ENCODE measurements around the gene YWHAB.
"Not testable (repeated sequence)": the region's sequence is repeated elsewhere in the genome, so short reads cannot be mapped to it uniquely, and the experiment has no call there.

YWHAB gene

GRCh38 chr20:44885392-44886265 is at the start of gene YWHAB:
TSS of gene YWHAB (plus strand) at chr20:44885705. CDS start at chr20:44901534, 15,829 bp downstream.
- peak; percentile 98 for DNase-seq (ENCODE audit: low spot score)

- no peak for DNase-seq (ENCODE audit: low spot score)
Observed at GRCh38 chr20:44836601-44837120, 48.8 kb upstream of the YWHAB start.

- no peak for DNase-seq (ENCODE audit: low spot score)
Observed at GRCh38 chr20:44837946-44838345, 47.6 kb upstream of the YWHAB start.

- DNase-seq (ENCODE audit: low spot score), result no peak
Observed at GRCh38 chr20:44838521-44838920, 47.0 kb upstream of the YWHAB start.

DNA sequence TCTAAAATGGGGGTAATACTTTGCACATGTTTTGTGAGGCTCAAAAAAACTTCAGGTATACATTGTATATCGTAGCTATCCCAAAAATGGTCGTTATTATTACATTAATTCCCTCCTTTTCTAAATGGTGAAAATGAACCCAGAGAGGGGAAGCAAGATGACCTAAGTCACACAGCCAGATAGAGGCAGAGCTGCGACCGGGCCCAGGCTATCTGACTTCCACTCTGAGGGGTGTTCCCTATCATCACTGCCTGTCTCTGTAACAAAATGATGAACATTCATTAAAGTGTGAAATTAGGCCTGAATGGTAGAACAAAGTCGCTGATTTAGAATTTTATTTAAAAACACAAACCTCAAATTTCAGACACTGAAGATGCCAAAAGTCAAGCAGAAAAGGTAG is 46.0 kb upstream of the YWHAB start:
- no peak for DNase-seq (ENCODE audit: low spot score)

DNA sequence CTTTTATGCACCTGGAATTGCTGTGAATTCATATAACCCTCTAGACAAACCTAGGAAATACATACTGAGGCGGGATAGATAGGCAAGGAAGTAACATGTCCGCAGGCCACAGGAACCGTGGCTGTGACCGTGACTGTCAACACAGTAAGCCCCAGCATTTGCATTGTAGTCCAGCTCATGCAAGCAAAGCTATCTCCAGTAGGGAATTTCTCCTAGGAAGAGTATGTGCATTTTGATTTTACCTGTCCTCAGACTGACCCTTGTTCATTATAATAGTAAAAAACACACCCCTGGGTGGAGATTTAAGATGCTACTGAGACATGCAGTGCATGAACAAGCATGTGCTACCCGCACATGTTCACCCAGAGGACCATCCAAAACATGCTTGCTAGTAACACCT is 44.7 kb upstream of the YWHAB start:
- no peak for DNase-seq (ENCODE audit: low spot score)

DNA sequence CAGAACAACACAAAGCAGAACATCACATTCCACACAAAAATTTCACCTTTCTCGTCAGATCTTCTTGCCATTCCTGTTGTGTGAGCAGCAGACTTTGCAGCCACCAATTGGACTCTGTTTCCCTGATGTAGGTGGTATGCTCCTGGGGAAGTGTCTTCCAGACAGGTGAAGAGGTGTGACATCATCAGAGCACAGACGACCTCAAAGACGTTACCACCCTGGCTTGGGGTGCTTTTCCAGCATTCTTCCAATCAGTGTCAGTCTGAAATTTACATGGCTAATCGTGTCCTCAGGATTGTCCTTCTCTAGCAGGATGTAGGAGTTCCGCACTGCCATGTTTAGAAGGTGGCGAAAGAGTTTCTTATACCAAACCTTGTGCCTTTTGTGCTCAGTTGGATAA is 43.5 kb upstream of the YWHAB start:
- no peak for DNase-seq (ENCODE audit: low spot score)

- DNase-seq (ENCODE audit: low spot score), result no peak
Observed at GRCh38 chr20:44843876-44844275, 41.6 kb upstream of the YWHAB start.

- DNase-seq (ENCODE audit: low spot score), result no peak
Observed at GRCh38 chr20:44848254-44849015, 37.1 kb upstream of the YWHAB start.

GRCh38 chr20:44849703-44850102 is 35.8 kb upstream of the YWHAB start:
- no peak for DNase-seq (ENCODE audit: low spot score)

DNA sequence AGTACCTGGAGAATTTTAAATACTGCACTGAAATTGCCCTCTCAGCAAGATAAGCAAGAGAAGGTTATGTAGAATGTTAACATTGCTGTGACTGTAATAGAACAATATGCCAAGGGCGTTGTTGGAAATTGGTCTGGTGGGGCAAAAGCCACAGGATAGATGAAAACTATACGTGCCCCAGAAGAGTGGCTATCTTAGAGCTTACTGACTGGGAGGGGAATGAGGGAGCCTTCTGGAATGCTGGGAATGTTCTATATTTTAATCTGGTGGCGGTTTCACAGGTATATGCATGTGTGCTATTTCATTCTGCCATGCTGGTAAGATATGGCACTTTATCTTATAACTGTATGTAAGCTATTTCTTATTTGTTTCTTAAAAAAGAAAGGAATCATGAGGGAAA is 35.2 kb upstream of the YWHAB start:
- DNase-seq (ENCODE audit: low spot score), result no peak

DNA sequence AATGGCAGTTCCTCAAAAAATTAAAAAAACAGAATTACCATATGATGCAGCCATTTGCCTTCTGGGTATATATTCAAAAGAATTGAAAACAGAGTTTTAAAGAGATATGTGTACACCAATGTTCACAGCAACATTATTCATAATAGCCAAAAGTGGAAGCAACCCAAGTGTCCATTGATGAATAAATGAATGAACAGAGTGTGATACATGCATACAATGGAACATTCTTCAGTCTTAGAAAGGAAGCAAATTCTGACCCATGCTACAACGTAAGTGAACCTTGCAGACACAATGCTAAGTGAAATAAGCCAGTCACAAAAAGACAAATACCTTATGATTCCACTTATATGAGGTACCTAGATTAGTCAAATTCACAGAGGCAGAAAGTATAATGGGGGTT is 34.7 kb upstream of the YWHAB start:
- no peak for DNase-seq (ENCODE audit: low spot score)

GRCh38 chr20:44851545-44851944 is 34.0 kb upstream of the YWHAB start:
- no peak for DNase-seq (ENCODE audit: low spot score)

- no peak for DNase-seq (ENCODE audit: low spot score)
Observed at GRCh38 chr20:44856442-44856841, 29.1 kb upstream of the YWHAB start.

DNA sequence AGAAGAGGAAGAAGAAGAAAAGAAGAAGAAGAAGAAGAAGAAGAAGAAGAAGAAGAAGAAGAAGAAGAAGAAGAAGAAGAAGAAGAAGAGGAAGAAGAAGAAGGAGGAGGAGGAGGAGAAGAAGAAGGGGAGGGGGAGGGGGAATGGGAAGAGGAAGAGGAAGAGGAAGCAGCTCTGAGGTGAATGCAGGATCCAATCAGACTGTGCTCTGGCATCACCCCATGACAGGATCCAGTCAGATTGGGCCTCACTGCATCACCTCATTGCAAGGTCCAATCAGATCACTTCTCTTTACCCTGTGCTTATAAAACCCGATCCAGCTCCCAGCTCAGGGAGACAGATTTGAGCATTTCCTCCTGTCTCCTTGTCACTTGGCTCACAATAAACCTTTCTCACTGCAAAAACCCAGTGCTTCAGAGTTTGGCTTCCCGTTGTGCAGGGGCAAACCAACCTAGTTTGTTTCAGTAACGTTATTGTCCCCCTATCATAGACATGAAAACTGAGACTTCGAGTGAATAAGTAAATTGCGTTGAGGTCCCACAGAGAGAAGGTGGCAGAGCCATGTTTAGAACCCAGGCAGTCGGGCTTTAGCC is 28.6 kb upstream of the YWHAB start:
- no peak for DNase-seq (ENCODE audit: low spot score)

- DNase-seq (ENCODE audit: low spot score), result no peak
Observed at GRCh38 chr20:44858606-44859360, 26.7 kb upstream of the YWHAB start.

GRCh38 chr20:44861531-44862006 is 23.9 kb upstream of the YWHAB start:
- DNase-seq (ENCODE audit: low spot score), result no peak

DNA sequence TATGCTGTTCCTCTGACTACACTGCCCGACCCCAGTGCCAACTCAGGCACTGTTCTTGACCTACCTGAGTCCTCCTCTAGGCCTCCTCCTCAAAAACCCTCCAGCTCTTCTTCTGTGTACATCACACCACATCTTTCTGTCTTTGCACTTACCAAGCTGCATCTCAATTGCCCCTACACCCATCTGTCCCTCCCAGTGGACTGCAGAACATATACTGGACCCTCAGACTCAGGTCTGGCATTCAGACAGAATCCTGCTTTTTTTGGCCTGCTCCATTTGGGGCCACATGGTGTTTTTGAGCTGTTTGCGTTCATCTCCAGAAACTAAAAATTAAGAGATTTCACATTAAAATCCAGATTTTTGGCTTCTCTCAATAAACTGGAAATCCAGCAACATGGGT is 23.2 kb upstream of the YWHAB start:
- DNase-seq (ENCODE audit: low spot score), result no peak

DNA sequence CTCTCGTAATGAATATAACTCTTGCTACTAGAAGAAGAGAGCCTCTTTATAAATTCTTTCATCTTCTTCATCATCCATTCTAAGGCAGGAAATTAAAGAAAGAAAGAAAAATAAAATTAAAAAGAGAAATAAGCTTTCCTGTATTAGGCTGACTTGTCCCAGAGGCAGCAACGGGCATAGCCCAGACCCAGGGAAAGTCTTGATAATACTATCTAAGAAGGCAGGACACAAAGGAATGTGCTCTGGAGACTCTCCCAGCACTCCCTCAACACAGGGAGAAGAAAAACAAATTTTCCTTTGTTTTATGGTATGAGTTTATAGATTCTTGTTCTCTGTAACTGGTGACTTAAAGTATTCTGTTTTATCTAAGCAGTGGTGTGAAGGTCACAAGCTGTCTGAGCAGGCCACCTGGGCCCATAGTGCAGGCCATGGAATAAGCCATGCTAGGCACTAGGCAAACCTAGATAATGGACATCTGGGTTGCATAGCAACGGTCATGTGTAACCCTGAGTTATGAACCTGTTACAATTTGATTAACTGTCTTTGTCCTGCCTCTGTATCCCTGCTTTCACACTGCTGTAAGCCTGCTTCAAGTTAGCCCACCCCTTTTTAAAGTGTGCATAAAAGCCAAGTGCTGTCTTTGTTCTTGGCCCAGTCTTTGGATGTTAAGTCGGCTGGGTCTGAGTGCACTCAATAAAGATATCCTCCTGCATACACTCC is 22.0 kb upstream of the YWHAB start:
- DNase-seq (ENCODE audit: low spot score), result not testable (repeated sequence)

- not testable (repeated sequence) for DNase-seq (ENCODE audit: low spot score)
Observed at GRCh38 chr20:44864493-44864892, 21.0 kb upstream of the YWHAB start.

DNA sequence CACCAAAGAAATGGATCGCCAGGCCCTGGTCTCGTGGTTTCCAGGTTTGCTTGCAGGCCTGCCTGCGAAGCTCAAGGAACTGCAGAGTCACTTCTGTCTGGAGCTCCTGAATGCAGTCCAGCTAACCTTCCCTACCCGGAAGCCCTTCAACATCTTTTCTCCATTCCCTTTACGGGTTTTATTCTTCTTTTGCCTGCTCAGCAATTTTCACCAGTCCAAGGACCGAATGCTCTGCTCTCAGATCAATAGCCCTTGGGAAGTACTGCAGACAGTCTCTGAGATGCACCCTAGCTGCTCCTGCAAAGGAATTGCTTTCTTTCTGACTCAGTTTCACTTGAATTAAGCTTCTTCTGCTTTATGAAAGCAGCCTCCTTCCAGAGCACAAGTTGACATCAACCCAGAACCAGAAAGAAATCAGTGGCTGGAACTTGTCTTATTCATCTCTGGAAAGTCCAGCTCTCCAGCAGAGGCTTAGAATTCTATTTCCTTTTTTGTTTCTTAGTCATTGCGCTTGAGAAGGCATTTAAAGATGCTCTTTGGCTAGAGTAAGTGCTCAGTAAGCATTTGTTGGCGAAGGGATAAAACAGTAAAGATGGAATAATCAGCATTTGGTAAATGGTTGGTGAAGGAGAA is 18.7 kb upstream of the YWHAB start:
- DNase-seq (ENCODE audit: low spot score), result no peak
